ENCODE results near the gene ETNPPL. TPM values are rescaled to one million over a fixed set of nuclear protein-coding genes. Genes with fewer than 3 reads are reported as not detected.

The ETNPPL gene
- total and polyA plus RNA-seq, 9 of the 15 experiments (the other 6 are each of a cell fraction or from before 2014, with no cell fraction given), result 0.06 to 0.14 TPM; not detected in 7

DNA sequence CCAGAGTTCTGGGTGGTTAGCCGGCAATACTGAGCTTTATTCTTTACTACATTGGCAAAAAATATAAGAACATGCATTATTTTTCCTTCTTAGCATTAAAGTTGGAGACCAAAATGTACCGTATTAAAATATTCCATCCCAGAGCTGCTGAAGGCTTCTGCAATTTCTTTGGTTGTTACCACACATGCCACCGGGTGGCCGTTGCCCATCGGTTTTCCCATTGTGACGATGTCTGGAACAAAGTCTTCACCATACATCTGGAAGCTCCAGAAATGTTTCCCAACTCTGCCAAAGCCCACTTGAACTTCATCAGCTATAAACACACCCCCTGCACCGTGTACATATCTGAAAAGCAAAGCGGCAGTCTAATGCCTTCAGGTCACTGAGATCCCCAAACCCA is 13.7 kb downstream of the ETNPPL start (continued):
- TF ChIP-seq, protein P1, sequence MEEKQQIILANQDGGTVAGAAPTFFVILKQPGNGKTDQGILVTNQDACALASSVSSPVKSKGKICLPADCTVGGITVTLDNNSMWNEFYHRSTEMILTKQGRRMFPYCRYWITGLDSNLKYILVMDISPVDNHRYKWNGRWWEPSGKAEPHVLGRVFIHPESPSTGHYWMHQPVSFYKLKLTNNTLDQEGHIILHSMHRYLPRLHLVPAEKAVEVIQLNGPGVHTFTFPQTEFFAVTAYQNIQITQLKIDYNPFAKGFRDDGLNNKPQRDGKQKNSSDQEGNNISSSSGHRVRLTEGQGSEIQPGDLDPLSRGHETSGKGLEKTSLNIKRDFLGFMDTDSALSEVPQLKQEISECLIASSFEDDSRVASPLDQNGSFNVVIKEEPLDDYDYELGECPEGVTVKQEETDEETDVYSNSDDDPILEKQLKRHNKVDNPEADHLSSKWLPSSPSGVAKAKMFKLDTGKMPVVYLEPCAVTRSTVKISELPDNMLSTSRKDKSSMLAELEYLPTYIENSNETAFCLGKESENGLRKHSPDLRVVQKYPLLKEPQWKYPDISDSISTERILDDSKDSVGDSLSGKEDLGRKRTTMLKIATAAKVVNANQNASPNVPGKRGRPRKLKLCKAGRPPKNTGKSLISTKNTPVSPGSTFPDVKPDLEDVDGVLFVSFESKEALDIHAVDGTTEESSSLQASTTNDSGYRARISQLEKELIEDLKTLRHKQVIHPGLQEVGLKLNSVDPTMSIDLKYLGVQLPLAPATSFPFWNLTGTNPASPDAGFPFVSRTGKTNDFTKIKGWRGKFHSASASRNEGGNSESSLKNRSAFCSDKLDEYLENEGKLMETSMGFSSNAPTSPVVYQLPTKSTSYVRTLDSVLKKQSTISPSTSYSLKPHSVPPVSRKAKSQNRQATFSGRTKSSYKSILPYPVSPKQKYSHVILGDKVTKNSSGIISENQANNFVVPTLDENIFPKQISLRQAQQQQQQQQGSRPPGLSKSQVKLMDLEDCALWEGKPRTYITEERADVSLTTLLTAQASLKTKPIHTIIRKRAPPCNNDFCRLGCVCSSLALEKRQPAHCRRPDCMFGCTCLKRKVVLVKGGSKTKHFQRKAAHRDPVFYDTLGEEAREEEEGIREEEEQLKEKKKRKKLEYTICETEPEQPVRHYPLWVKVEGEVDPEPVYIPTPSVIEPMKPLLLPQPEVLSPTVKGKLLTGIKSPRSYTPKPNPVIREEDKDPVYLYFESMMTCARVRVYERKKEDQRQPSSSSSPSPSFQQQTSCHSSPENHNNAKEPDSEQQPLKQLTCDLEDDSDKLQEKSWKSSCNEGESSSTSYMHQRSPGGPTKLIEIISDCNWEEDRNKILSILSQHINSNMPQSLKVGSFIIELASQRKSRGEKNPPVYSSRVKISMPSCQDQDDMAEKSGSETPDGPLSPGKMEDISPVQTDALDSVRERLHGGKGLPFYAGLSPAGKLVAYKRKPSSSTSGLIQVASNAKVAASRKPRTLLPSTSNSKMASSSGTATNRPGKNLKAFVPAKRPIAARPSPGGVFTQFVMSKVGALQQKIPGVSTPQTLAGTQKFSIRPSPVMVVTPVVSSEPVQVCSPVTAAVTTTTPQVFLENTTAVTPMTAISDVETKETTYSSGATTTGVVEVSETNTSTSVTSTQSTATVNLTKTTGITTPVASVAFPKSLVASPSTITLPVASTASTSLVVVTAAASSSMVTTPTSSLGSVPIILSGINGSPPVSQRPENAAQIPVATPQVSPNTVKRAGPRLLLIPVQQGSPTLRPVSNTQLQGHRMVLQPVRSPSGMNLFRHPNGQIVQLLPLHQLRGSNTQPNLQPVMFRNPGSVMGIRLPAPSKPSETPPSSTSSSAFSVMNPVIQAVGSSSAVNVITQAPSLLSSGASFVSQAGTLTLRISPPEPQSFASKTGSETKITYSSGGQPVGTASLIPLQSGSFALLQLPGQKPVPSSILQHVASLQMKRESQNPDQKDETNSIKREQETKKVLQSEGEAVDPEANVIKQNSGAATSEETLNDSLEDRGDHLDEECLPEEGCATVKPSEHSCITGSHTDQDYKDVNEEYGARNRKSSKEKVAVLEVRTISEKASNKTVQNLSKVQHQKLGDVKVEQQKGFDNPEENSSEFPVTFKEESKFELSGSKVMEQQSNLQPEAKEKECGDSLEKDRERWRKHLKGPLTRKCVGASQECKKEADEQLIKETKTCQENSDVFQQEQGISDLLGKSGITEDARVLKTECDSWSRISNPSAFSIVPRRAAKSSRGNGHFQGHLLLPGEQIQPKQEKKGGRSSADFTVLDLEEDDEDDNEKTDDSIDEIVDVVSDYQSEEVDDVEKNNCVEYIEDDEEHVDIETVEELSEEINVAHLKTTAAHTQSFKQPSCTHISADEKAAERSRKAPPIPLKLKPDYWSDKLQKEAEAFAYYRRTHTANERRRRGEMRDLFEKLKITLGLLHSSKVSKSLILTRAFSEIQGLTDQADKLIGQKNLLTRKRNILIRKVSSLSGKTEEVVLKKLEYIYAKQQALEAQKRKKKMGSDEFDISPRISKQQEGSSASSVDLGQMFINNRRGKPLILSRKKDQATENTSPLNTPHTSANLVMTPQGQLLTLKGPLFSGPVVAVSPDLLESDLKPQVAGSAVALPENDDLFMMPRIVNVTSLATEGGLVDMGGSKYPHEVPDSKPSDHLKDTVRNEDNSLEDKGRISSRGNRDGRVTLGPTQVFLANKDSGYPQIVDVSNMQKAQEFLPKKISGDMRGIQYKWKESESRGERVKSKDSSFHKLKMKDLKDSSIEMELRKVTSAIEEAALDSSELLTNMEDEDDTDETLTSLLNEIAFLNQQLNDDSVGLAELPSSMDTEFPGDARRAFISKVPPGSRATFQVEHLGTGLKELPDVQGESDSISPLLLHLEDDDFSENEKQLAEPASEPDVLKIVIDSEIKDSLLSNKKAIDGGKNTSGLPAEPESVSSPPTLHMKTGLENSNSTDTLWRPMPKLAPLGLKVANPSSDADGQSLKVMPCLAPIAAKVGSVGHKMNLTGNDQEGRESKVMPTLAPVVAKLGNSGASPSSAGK (IDR thresholded peaks at IDR 0.05), result no peak
- no peak for TF ChIP-seq TBL1XR1 (IDR thresholded peaks at IDR 0.05; ENCODE audit: low read length in 2 of 2)
- TF ChIP-seq ZNF384 (IDR thresholded peaks at IDR 0.05; ENCODE audit: low read depth, low read length), result no peak
- TF ChIP-seq, protein P2, sequence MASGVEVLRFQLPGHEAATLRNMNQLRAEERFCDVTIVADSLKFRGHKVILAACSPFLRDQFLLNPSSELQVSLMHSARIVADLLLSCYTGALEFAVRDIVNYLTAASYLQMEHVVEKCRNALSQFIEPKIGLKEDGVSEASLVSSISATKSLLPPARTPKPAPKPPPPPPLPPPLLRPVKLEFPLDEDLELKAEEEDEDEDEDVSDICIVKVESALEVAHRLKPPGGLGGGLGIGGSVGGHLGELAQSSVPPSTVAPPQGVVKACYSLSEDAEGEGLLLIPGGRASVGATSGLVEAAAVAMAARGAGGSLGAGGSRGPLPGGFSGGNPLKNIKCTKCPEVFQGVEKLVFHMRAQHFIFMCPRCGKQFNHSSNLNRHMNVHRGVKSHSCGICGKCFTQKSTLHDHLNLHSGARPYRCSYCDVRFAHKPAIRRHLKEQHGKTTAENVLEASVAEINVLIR (CRISPR knock-in tag; IDR thresholded peaks at IDR 0.05), result no peak
- no peak for TF ChIP-seq ARHGAP35 (IDR thresholded peaks at IDR 0.05; ENCODE audit: partially characterized antibody)
- no peak for TF ChIP-seq CXXC5 (CRISPR knock-in tag; IDR thresholded peaks at IDR 0.05)
- TF ChIP-seq ZNF551 (CRISPR knock-in tag; IDR thresholded peaks at IDR 0.05), result no peak
- TF ChIP-seq, protein P3, sequence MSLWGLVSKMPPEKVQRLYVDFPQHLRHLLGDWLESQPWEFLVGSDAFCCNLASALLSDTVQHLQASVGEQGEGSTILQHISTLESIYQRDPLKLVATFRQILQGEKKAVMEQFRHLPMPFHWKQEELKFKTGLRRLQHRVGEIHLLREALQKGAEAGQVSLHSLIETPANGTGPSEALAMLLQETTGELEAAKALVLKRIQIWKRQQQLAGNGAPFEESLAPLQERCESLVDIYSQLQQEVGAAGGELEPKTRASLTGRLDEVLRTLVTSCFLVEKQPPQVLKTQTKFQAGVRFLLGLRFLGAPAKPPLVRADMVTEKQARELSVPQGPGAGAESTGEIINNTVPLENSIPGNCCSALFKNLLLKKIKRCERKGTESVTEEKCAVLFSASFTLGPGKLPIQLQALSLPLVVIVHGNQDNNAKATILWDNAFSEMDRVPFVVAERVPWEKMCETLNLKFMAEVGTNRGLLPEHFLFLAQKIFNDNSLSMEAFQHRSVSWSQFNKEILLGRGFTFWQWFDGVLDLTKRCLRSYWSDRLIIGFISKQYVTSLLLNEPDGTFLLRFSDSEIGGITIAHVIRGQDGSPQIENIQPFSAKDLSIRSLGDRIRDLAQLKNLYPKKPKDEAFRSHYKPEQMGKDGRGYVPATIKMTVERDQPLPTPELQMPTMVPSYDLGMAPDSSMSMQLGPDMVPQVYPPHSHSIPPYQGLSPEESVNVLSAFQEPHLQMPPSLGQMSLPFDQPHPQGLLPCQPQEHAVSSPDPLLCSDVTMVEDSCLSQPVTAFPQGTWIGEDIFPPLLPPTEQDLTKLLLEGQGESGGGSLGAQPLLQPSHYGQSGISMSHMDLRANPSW (CRISPR knock-in tag; IDR thresholded peaks at IDR 0.05), result no peak
- TF ChIP-seq ZFX (CRISPR knock-in tag; IDR thresholded peaks at IDR 0.05), result no peak
- TF ChIP-seq, protein P4, sequence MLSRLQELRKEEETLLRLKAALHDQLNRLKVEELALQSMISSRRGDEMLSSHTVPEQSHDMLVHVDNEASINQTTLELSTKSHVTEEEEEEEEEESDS (CRISPR knock-in tag; IDR thresholded peaks at IDR 0.05), result no peak
